Panc1 (cell line): ENCODE measurements around the gene SLC35A4. TPM values are rescaled to one million over a fixed set of nuclear protein-coding genes. Genes with fewer than 3 reads are reported as not detected.

ENCODE experiments used
- ATAC-seq: fragments of 200-7000 bp; cut with Tn5 transposase; 2 replicates; pipeline ENCODE4 v1.9.1; 2020; ENCODE audit warnings: mild to moderate bottlenecking, moderate library complexity
- BruUV-seq: library from RNA; stranded (reverse); fragments of 400-500 nt; replicated peaks from 2 replicates; lab custom pipeline; 2021; lab: Mats Ljungman, UMichigan
- CTCF ChIA-PET: fragments of 300-600 bp; sonication (Branson Sonifier 250); formaldehyde crosslinking; loops from one replicate; lab custom pipeline; 2022; ENCODE audit warnings: antibody characterized with exemption; lab: Charles Lee
- POLR2A ChIA-PET: fragments of 300-600 bp; sonication (Branson Sonifier 250); formaldehyde crosslinking; loops from one replicate; lab custom pipeline; 2022; ENCODE audit warnings: antibody characterized with exemption; lab: Charles Lee
- DNase-seq: peaks from one replicate; pipeline ENCODE4 v3.0.0-alpha.2; 2010; ENCODE audit warnings: low read depth, low spot score
- H3K27ac ChIP-seq: 2 replicates; pipeline ENCODE4 v1.5.1; 2011; ENCODE audit warnings: mild to moderate bottlenecking, low read length, inconsistent platforms
- H3K27me3 ChIP-seq: fragments of 200-500 bp; sonication (Bioruptor generic); 2 replicates; pipeline ENCODE4 v1.6.0; 2014; ENCODE audit warnings: low read length, inconsistent platforms; ENCODE audit not compliant: control insufficient read depth, insufficient read depth
- H3K36me3 ChIP-seq: fragments of 200-500 bp; sonication (Bioruptor generic); 2 replicates; pipeline ENCODE4 v1.5.1; 2014; ENCODE audit warnings: inconsistent platforms, mild to moderate bottlenecking, low read length, moderate library complexity; ENCODE audit not compliant: control insufficient read depth, insufficient read depth
- H3K4me1 ChIP-seq: 2 replicates; pipeline ENCODE4 v1.5.1; 2011; ENCODE audit warnings: inconsistent platforms, mild to moderate bottlenecking, low read length, moderate library complexity; ENCODE audit not compliant: control insufficient read depth, insufficient read depth
- H3K4me3 ChIP-seq, 2 experiments: 2 replicates each; pipeline ENCODE4 v1.5.1; 2011 to 2012; ENCODE audit warnings: low read depth in 2 of 2, low read length in 2 of 2, mild to moderate bottlenecking in 2 of 2, inconsistent platforms in 1 of 2, moderate library complexity in 1 of 2
- H3K9me3 ChIP-seq: fragments of 200-500 bp; sonication (Bioruptor generic); 2 replicates; pipeline ENCODE4 v1.5.1; 2014; ENCODE audit warnings: low read depth, mild to moderate bottlenecking, inconsistent platforms, low read length, moderate library complexity; ENCODE audit not compliant: control insufficient read depth, insufficient read depth
- POLR2AphosphoS5 ChIP-seq: IDR thresholded peaks from 2 replicates; pipeline ENCODE4 v1.6.1; 2012; ENCODE audit warnings: mild to moderate bottlenecking, low read depth, low read length, moderate library complexity
- SIN3A ChIP-seq: IDR thresholded peaks from 2 replicates; pipeline ENCODE4 v1.6.1; 2012; ENCODE audit warnings: low read depth, mild to moderate bottlenecking, low read length, moderate library complexity, borderline replicate concordance; ENCODE audit not compliant: insufficient read depth
- TCF7L2 ChIP-seq: IDR thresholded peaks from 2 replicates; pipeline ENCODE4 v1.6.1; 2011; ENCODE audit warnings: mild to moderate bottlenecking, low read depth, low read length, inconsistent platforms
- in situ Hi-C: cut with HindIII; loops from 2 replicates; pipeline ENCODE4 v1.10.0; 2016; ENCODE audit warnings: low sequenced_read_pairs, low pct_unique_long_range_greater_than_20kb
- intact Hi-C: fragments of 100-400 bp; cut with micrococcal nuclease; formaldehyde crosslinking; loops from one replicate; pipeline ENCODE4 v1.10.0; 2022; ENCODE audit not compliant: unreplicated experiment
- total RNA-seq: library from RNA; stranded (reverse); gene quantifications from one replicate; pipeline ENCODE4 v1.2.1, GENCODE V29; 2021; ENCODE audit not compliant: unreplicated experiment
- TF ChIP-seq, protein P1 (sequence below), 2 experiments: IDR thresholded peaks; 2 replicates each; pipeline ENCODE4 v1.6.1; 2011 to 2012; ENCODE audit warnings: low read depth in 2 of 2, control low read depth in 1 of 2, low read length in 1 of 2, mild to moderate bottlenecking in 1 of 2, moderate library complexity in 1 of 2; ENCODE audit not compliant: insufficient read depth in 1 of 2
- TF ChIP-seq, protein P2 (sequence below): fragments of 450-650 bp; IDR thresholded peaks from 2 replicates; pipeline ENCODE4 v1.5.1; 2017; ENCODE audit warnings: mild to moderate bottlenecking

Gene SLC35A4
- total RNA-seq, 1 experiment from 2014 or later = 96.7 TPM

DNA sequence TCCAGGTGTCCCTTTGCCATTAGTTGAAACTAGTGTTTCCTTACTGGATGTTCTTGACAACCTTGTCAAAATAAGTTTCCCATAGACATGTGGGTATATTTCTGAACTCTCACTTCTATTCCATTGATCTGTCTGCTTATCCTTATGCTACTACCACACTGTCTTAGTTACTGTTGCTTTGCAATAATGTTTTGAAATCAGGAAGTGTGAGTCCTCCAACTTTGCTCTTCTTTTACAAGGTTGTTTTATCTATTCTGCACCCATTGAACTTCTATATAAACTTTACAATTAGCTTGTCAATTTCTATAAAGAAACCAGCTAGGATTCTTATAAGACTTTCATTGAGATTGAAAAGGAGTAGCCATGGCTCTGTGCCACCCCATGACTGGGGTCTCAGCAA, 44.1 kb downstream of the SLC35A4 start:
- in situ Hi-C loops (no loop called here), intact Hi-C loops (no loop called here)
- H3K27ac ChIP-seq = no peak overlapping the region
- H3K9me3 ChIP-seq = no peaks in the 10 kb centered on the region
- H3K36me3 ChIP-seq = no peaks in the 10 kb centered on the region
- no peaks in the 10 kb centered on the region for H3K4me1 ChIP-seq
- H3K4me3 ChIP-seq = no peak overlapping the region
- no peak for DNase-seq
- POLR2A ChIA-PET = interaction anchor here (0.6 kb wide), 1 partner anchor 319 kb away, joined by 7 read pairs; no protein-coding TSS in a partner anchor
- ATAC-seq = no peak
- no peaks in the 10 kb centered on the region for H3K27me3 ChIP-seq
- no TSS peak for BruUV-seq
- CTCF ChIA-PET = no interaction called here
- TF ChIP-seq, protein P1, sequence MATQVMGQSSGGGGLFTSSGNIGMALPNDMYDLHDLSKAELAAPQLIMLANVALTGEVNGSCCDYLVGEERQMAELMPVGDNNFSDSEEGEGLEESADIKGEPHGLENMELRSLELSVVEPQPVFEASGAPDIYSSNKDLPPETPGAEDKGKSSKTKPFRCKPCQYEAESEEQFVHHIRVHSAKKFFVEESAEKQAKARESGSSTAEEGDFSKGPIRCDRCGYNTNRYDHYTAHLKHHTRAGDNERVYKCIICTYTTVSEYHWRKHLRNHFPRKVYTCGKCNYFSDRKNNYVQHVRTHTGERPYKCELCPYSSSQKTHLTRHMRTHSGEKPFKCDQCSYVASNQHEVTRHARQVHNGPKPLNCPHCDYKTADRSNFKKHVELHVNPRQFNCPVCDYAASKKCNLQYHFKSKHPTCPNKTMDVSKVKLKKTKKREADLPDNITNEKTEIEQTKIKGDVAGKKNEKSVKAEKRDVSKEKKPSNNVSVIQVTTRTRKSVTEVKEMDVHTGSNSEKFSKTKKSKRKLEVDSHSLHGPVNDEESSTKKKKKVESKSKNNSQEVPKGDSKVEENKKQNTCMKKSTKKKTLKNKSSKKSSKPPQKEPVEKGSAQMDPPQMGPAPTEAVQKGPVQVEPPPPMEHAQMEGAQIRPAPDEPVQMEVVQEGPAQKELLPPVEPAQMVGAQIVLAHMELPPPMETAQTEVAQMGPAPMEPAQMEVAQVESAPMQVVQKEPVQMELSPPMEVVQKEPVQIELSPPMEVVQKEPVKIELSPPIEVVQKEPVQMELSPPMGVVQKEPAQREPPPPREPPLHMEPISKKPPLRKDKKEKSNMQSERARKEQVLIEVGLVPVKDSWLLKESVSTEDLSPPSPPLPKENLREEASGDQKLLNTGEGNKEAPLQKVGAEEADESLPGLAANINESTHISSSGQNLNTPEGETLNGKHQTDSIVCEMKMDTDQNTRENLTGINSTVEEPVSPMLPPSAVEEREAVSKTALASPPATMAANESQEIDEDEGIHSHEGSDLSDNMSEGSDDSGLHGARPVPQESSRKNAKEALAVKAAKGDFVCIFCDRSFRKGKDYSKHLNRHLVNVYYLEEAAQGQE (IDR thresholded peaks at IDR 0.05; ENCODE audit: insufficient read depth in 1 of 2, low read depth in 2 of 2, low read length in 1 of 2) = no peak
- no peak for TF ChIP-seq TCF7L2
- TF ChIP-seq, protein P2, sequence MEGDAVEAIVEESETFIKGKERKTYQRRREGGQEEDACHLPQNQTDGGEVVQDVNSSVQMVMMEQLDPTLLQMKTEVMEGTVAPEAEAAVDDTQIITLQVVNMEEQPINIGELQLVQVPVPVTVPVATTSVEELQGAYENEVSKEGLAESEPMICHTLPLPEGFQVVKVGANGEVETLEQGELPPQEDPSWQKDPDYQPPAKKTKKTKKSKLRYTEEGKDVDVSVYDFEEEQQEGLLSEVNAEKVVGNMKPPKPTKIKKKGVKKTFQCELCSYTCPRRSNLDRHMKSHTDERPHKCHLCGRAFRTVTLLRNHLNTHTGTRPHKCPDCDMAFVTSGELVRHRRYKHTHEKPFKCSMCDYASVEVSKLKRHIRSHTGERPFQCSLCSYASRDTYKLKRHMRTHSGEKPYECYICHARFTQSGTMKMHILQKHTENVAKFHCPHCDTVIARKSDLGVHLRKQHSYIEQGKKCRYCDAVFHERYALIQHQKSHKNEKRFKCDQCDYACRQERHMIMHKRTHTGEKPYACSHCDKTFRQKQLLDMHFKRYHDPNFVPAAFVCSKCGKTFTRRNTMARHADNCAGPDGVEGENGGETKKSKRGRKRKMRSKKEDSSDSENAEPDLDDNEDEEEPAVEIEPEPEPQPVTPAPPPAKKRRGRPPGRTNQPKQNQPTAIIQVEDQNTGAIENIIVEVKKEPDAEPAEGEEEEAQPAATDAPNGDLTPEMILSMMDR = no peak
- TF ChIP-seq POLR2AphosphoS5 = no peak
- no peak for TF ChIP-seq SIN3A

DNA sequence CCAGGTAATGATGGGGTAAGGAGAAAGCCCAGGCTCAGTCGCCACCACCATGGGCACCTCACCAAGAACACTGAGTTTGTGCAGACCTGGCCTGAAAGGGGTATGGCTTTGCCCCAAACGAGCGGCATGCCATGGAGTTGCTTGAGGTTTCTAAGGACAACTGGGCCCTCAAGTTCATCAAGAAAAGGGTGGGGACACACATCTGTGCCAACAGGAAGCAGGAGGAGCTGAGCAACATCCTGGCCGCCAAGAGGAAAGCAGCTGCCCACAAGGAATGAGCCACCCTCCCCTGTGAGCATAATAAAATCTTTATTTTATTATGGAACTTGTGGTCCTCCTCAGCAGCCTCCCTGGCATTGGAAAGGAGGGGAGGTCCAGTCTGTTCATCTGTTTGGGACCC, 44.5 kb downstream of the SLC35A4 start:
- Histone ChIP-seq H3K4me1 (no peaks in the 10 kb centered on the region), H3K4me3 (no peak overlapping the region), H3K27ac (no peak overlapping the region), H3K36me3 (no peaks in the 10 kb centered on the region), H3K27me3 (no peaks in the 10 kb centered on the region), H3K9me3 (no peaks in the 10 kb centered on the region)
- BruUV-seq = no TSS peak
- intact Hi-C loops (no loop called here), in situ Hi-C loops (no loop called here)
- DNase-seq = no peak
- ChIA-PET CTCF (no interaction called here), POLR2A (interaction anchor here (0.6 kb wide), 1 partner anchor 320 kb away, joined by 7 read pairs; no protein-coding TSS in a partner anchor)
- no peak for TF ChIP-seq TCF7L2
- TF ChIP-seq SIN3A = no peak
- TF ChIP-seq, protein P2 = no peak
- TF ChIP-seq, protein P1 (IDR thresholded peaks at IDR 0.05; ENCODE audit: insufficient read depth in 1 of 2, low read depth in 2 of 2, low read length in 1 of 2) = no peak
- no peak for TF ChIP-seq POLR2AphosphoS5
- ATAC-seq = no peak
